NCI-H510A treated with DMSO at 0.1 percent for 48 hours (cell line): ENCODE results near the gene SLC25A25.
"Not testable (repeated sequence)": the region's sequence is repeated elsewhere in the genome, so short reads cannot be mapped to it uniquely, and the experiment has no call there.

ENCODE experiments used
- DNase-seq: peaks from one replicate; lab custom pipeline; 2025; lab: John Stamatoyannopoulos, UW

SLC25A25 gene

DNA sequence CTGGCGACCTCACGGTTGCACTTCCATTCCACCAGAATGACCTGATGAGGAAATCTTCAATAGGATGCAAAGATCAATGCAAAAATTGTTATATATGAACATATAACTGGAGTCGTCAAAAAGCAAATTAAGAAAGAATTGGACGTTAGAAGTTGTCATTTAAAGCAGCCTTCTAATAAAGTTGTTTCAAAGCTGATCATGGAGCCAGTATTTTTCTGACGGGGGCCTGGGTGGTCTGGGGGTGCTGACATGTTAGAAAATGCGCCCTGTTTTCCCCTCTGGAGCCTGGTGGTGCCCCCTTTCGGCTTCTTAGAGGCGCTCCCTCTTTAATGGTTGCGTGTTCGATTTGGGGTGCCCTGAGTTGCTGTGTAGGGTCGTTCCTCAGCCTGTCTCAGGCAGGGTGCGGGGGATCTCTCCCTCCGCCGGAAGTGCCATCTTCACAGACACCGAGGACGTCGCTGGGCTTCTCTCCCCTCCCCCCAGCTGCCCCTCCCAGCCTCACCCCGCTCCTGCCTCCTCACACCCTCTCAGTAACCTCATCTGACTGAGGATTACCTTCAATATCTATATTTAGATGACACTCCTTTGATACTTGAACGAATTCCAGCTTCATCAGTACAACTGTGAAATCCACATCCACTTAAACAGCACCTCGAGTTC, 41.1 kb downstream of the SLC25A25 start:
- no peak for DNase-seq

DNA sequence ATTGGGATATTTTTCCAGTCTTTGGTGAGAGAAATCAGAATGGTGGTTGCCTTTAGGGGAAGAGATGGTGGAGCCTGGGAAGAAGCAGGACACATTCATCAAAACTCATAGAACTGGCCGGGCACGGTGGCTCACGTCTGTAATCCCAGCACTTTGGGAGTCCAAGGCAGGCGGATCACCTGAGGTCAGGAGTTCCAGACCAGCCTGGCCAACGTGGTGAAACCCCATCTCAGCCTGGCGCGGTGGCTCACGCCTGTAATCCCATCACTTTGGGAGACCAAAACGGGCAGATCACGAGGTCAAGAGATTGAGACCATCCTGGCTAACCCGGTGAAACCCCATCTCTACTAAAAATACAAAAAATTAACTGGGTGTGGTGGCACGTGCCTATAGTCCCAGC, 43.7 kb downstream of the SLC25A25 start:
- DNase-seq: not testable (repeated sequence)

DNA sequence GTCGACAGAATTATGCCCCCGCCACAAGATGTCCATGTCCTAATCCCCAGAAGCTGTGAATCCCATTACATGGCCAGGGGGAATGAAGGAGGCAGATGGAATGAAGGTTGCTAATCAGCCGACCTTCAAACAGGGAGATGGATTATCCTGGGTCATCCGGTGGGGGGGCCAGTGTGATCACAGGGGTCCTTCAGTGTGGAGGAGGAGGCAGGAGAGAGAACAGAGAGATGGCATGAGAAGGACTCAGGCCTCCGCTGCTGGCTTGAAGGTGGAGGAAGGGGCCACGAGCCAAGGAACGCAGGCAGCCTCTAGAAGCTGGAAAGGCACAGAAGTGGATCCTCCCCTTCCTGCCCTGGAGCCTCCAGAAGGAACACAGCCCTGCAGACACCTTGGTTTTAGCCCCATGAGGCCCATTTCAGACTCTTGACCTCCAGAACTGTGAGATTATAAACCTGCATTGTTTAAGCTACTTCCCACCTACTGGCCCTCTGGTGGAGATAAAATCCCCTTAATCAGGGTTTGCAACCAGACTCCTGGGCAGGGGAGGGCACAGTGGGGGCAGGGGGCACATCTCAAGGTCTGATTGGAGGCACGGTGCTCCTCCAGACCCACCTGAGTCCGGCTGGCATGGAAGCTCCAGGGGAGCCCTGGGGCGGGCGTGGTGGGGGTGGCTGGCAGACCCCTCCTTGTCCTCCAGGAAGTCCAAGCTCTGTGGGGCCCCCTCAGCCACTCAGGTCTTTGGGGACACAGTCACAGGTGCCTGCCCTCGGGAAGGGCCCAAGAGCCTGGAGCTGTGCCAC, 45.7 kb downstream of the SLC25A25 start:
- no peak for DNase-seq

DNA sequence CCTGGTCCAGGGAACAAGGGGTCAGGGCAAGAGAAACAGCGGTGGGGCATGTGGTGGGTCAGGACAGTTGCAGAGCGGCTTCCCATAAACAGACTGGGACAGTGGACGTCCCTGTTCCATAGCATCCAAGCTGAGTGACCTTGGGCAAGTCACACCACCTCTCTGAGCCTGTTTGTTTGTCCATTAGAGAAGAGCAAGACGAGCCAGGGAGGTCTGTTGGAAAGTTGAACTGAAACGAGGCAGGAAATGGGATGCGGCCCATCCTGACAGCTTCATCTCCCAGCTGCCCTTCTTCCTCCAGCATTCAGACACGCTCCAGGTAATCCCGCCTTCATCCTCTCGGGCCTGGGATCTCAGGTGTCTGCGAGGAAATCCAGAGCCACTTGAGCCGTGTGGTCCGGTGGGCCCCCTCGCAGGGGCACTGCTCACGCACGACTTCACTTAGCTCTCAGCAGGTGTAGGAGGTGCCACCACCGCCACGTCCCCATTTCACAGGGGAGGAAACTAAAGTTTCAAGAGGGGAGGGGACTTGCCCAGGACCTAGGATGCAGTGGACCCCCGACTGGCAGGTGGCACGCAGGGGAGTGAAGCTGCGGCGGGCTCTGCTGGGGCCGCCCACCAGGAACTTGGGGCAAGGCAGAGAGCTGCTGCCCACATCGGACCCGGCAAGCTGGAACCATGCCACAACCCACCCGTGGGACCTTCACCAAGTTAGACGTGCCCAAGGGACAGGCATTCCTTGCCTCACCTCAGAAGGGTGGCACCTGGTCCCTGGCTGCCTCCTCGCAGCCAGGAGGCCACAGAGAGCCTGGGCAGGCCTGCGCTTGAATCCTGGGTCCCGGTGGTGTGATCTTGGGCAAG, 46.5 kb downstream of the SLC25A25 start:
- no peak for DNase-seq

DNA sequence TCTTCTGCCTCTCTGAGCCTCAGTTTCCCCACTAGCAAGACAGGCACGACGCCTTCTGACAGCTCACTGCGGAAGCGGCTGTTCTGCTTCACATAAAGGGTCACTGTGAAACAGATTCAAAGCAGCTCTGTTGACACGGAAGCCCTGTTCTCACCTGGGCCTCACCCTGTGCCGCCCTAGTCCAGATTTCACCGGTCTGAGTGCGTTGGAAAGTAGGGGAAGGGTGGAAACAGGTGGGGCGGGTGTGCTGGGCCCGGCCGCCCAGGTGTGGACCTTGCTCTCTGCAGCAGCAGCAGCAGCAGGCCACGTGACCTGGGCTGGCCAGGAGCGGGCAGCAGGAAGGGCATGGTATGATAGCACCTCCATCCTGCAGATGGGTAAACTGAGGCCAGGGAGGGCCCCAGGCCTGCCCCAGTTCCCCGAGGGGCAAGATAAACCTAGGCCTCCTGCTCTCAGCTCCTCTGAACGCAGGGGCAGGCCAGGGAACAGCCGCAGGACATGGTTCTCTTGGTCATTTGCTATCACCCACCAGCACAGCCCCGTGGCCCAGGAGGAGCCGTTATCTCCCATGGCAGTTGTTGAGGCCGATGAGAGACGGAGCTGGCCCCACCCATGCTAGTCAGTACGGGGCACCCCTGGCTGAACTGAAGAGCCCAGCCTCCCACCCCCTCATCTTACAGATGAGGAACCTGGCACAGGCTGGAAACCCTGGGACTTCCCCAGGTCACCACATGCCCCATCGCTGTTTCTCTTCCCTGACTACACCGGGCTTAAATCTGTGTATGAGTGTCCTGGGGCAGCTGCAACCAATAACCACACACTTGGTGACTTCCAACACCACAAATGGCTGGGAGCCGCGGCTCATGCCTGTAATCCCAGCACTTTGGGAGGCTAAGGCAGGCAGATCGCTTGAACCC, 47.4 kb downstream of the SLC25A25 start:
- no peak for DNase-seq

DNA sequence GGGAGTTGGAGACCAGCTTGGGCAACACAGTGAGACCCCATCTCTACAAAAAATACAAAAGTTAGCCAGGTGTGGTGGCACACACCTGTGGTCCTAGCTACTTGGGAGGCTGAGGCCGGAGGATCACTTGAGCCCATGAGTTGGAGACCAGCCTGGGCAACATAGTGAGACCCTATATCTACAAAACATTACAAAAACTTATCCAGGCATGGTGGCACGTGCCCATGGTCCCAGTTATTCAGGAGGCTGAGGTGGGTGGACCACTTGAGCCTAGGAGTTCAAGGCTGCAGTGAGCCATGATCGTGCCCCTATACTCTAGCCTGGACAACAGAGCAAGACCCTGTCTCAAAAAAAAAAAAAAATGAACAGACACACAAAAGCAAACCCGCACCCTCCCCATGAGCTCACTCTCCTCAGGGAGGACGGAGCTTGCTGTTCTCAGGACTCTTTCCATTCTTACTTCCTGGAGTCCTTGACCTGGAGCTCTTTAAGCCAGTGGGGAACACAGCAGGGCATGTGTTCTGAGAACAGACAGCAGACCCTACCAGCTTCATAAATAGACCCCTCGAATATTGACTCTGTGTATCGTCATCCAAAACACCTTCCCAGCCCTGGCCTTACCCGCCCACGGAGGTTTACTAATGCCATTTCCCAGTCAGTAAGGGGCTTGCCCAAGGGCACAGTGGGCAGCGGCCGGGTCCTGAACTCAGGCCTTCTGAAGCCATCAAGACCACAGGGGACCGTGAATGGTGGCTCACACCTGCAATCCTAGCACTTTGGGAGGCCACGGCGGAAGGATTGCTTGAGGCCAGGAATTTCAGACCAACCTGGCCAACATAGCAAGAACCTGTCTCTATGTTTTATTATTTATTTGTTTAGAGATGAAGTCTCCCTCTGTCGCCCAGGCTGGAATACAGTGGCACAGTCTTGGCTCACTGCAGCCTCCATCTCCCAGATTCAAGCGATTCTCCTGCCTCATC, 48.4 kb downstream of the SLC25A25 start:
- no peak for DNase-seq

DNA sequence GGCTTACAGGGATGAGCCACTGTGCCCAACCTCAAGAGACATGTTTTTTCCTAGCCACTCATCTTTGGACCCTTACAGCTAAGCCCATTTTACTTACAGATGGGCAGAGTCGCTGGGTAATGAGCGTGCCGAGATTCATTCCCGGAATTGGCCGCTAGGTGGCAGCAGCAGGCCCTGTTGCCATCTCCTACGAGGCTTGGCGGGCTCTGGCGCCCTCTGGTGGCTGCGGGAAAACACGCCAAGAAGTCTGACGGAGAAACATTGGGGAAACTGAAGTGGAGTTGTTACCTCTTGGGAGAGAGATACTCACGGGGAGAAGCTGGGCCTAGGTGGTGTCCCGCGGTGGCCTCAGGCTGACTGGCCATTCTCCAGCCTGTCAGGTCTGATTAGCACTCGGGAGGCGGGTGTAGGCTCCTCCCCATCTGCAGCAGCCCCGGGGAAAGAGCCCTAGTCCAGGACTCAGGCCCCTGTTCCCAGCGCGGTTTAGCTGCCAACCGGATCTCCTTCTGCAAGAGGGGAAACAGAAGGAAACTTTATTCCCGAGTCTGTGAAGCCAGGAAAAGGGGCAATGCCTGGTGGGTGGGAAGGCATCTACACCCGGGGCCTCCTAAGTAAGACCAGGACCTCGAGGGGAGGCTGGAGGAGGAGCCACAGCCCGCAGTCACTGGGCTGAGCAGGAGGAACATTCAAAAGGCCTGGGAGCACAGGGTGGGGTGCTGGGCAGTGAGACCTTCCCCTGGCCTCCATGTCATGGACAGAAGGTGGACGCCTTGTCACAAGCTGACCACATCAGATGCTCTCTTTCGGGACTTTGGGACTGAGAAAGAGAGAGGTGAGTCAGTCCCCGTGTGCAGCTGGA, 49.8 kb downstream of the SLC25A25 start:
- DNase-seq: peak; percentile 86

DNA sequence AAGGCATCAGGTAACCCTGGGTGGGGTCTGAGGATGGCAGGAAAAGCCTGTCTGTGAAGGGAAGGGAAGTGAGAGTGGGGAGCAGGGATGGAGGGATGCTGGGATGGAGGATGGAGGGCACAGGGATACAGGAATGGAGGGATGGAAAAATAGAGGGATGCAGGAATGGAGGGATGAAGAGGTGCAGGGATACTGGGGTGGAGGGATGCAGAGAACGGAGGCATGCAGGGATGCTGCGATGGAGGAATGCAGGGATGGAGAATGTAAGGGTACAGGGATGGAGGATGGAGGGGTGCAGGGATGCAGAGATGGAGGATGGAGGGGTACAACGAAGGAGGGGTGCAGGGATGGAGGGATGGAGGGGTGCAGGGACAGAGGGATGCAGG, 50.4 kb downstream of the SLC25A25 start:
- DNase-seq: no peak

DNA sequence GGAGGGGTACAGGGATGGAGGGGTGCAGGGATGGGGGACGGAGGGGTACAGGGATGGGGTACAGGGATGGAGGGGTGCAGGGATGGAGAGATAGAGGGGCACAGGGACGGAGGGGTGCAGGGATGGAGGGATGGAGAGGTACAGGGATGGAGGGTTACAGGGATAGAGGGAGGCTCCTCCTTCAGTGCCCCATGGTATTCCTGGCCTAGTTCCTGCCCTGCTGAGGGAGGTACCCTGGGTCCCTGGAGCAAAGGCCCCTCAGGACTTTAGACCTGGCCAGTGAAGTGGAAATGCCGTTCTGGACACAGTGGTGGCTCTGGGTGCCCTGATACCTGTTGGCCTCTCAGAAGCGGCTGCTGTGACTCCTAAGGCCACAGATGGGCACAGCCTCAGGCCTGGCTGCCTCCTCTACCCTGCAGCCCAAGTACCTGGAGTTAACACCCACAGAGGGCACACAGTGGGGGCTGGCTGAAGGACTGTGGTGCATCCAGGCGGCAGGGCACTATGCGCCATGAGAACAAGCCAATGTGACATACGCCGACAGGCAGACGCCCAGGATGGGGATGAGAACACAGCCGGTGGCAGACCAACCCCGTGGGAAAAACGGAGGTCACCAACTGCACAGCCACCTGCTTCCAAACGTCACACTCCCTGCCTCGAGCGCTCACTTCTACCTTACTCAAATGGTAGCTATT, 51.1 kb downstream of the SLC25A25 start:
- no peak for DNase-seq

DNA sequence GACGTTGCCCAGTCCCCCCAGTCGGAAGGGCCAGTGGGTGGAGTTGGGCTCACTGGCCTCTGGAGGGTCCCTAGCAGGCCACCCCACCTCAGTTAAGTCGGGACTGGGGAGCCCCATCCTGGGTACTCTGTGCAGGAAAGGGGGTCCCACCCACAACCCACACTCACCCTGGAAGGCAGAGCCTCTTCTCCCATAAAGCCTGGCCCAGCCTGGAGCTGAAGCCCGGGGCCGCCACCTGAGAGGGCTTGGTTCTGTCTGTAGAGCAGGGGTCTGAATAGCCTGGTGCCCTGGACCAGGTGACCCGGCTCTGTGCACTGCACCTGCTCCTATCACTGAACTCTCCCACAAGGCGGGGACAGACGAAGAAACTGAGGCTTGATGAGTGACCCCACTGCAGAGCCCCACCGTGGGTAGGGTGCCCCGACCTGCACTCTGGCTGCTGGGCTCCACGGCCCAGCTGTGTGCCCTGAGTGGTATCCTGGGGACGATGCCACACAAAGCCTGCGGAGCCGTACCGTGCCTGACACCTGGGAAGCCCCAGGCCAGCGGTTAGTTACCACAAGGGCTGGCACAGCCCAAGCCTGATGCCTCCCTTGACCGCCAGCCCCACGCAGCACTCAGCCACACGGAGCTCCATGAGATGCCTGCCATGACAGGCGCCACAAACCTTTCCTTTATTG, 52.2 kb downstream of the SLC25A25 start:
- DNase-seq: no peak

DNA sequence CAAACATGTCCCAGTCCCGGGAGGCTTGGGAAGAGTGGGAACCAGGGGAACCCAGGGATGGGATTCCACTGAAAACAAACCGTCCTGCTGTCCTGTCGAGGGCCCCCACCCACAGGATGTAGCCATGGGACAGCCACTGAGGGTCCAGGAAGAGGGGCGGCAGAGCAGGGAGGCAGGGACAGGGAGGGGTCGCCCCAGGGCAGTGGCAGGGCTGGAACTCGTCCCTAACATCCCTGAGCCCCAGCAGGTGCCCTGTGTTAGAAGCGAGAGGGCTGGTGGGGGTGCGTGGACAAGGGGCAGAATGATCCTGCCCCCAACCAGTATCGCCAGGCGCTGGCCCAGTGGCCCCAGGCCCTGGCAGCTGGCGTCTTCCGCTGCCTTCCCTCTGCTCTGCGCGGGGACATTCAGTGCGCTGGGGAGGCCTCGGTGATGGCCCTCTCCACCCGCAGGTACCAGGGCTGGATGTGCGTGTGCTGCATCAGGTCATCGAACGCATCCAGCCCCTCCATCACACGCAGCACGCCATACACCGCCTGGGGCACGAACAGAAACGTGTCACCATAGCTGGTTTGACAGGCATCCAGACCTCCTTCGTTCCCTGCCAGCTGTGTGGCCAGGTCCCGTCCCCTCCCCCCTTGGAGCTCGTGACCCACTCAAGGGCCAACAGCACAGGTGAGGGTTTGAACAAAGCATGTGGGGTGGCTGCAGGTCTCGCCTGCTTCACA, 52.9 kb downstream of the SLC25A25 start:
- no peak for DNase-seq

DNA sequence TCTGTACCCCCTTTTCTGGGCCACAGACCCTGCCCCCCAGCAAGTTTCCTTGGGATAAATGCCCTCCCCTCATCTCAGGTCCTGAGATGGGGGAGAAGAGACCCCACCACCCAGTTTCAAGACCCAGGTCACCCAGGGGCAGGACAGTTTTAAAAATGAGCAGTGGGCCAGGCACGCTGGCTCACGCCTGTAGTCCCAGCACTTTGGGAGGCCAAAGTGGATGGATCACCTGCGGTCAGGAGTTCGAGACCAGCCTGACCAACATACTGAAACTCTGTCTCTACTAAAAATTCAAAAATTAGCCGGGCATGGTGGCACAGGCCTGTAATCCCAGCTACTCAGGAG, 53.4 kb downstream of the SLC25A25 start:
- DNase-seq: no peak

DNA sequence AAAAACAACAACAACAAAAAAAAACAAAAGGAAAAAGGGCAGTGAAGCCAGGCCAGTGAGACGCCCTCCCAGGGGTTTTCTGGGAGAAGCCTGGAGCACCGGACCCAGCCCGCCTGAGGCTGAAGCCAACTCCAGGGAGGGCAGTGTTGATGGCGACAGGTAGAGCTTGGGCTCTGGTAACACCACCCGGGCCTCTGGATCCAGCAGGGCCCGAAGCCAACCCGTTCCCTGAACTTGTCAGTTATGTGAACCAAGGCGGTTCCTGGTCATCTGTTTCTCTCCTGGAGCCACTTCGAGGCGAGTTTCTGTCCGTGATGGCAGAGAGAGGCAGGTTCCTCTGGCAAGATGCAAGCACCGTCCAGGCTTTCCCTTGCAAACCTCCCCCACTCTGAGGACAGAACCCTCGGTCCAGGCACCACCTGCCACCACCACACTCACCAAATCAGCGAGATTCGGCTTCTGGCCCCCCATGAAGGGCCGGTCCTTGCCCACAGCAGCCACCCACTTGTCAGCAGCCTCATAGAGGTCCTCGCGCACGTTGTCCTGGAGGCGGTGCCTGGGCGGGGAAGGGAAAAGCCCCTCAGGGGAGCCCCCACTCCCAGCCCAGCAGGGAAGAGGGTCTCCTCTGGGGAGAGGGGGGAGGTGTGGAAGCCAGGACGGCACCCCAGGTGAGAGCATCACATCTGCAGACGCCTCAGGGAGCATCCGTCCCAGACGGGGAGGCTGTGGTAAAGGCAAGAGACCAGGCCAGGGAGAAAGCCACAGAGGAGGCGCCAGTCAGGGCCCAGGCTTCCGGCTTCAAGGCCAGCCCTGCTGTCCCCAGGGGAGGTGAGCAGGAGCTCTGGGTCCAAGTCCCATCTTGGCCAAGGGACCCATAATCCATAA, 54.1 kb downstream of the SLC25A25 start:
- DNase-seq: no peak

DNA sequence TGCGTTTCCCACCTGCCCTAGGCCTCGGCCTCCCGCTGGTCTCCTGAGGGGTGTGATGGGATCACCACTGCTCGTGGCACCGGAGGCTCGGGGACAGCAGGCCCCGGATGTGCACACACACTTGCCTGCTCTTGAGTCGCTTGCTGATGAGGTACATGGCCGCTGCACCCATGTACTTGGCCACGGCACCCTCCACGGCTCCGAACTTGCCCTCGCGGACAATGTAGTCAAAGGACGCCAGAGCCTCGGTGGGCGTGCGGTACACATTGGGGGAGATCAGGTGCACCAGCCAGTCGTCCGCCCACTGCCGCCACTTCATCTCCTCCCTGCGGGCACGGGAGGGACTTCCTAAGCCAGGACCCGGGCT, 54.8 kb downstream of the SLC25A25 start:
- no peak for DNase-seq

DNA sequence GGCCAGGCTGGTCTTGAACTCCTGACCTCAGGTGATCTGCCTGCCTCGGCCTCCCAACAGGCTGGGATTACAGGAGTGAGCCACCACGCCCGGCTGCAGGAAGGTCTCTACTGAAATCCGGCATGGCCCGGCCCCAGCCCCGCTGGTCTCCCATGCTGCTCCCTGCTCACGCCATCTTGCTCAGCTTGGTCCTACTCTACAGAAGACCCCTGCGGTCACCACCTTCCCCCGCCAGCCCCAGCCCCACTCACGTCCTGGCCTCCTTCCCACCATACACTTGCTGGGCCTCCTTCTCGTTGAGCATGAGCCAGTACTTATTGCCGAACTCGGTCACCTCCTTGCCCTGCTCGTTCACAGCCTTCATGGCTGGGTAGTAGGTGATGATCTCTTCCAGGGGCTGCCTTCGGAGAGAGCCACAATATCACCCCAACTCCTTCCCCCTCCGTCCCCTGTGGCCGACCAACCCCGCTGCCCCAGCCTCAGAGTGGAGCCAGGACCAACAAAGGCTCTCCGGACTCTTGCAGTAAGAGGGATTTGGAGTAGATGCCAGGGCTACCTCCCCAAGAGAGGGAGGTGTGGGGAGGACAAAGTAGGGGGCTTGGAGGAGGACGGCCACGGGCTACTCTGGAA, 55.5 kb downstream of the SLC25A25 start:
- no peak for DNase-seq

DNA sequence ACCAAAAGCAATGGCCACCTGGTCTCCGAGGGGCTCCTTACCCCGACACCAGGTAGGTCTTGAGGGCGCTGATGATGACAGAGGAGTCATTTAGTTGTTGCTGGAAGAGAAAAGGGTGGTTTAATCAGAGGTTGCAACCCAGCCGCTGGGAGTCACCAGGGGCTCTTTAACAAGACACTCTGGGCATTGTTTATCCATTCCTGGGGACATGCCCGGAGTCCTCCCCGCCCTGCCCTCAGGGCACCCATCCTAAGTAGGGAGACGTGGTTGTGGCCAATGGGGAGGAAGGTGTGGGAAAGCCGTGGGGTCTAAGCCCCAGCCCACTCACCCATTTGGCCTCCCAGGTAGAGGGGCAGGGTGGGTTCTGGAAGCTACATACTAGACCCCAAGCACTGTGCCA, 56.4 kb downstream of the SLC25A25 start:
- no peak for DNase-seq
